ENCODE results near the gene DLK2. TPM values are rescaled to one million over a fixed set of nuclear protein-coding genes. Genes with fewer than 3 reads are reported as not detected.

Gene DLK2
- total and polyA plus RNA-seq, 4 experiments from 2014 or later, result 0.33 to 1.4 (median 0.87) TPM

GRCh38 chr6:43451348-43451747 lies 4.0 kb downstream of the DLK2 start:
- POLR2A ChIA-PET (ENCODE audit: partially characterized antibody), result interaction anchor here (1.5 kb wide), 1 partner anchor 23 kb away, joined by 3 read pairs; no protein-coding TSS in a partner anchor
- no peak overlapping the region for H3K27ac ChIP-seq (ENCODE audit: low read depth, low read length)
- DNase-seq, result no peak
- Mint-ChIP-seq H3K27me3 (peaks cover 1 to 2% of the 10 kb centered on the region in 2 donors), H3K4me1 (peaks cover 5 to 19% (median 9%) of the 10 kb centered on the region in 4 donors), H3K4me3 (no peak overlapping the region), H3K9me3 (peaks cover 0 to 2% (median 0%) of the 10 kb centered on the region in 8 donors), H3K27ac (peak overlapping the region in 1 of 7 donors; percentile 24), H3K36me3 (peaks cover 13 to 51% of the 10 kb centered on the region in 2 donors)
- H3K36me3 ChIP-seq (ENCODE audit: insufficient read depth, low read length), result peaks cover 35% of the 10 kb centered on the region
- H3K4me1 ChIP-seq (ENCODE audit: insufficient read depth, low read length), result peaks cover 15% of the 10 kb centered on the region
- intact Hi-C loops (cut with micrococcal nuclease), result loop anchor here (10.0 kb wide), 1 partner anchor 87 kb away; the partner anchor contains the start of gene ZNF318
- CTCF ChIA-PET (ENCODE audit: partially characterized antibody), result interaction anchor here (0.6 kb wide), 1 partner anchor 24 kb away, joined by 3 read pairs; the partner anchor contains the start of gene ABCC10
- H3K4me3 ChIP-seq (ENCODE audit: low read length in 2 of 2), result no peak overlapping the region
- no peaks in the 10 kb centered on the region for H3K27me3 ChIP-seq (ENCODE audit: insufficient read depth, low read length)
- H3K9me3 ChIP-seq (ENCODE audit: control insufficient read depth in 1 of 2, low read length in 2 of 2), result no peaks in the 10 kb centered on the region

- ChIA-PET POLR2A (ENCODE audit: partially characterized antibody) (interaction anchor here (1.5 kb wide), 1 partner anchor 22 kb away, joined by 3 read pairs; no protein-coding TSS in a partner anchor), CTCF (ENCODE audit: partially characterized antibody) (no interaction called here)
- Mint-ChIP-seq H3K4me1 (peaks cover 1 to 13% (median 5%) of the 10 kb centered on the region in 4 donors), H3K36me3 (peaks cover 15 to 53% of the 10 kb centered on the region in 2 donors), H3K4me3 (no peak overlapping the region), H3K27me3 (peaks cover 0 to under 1% of the 10 kb centered on the region in 2 donors), H3K27ac (no peak overlapping the region), H3K9me3 (peaks cover 0 to under 1% (median 0%) of the 10 kb centered on the region in 8 donors)
- Histone ChIP-seq H3K27ac (ENCODE audit: low read depth, low read length) (no peak overlapping the region), H3K36me3 (ENCODE audit: insufficient read depth, low read length) (peaks cover 39% of the 10 kb centered on the region), H3K9me3 (ENCODE audit: control insufficient read depth in 1 of 2, low read length in 2 of 2) (no peaks in the 10 kb centered on the region), H3K4me3 (ENCODE audit: low read length in 2 of 2) (no peak overlapping the region), H3K4me1 (ENCODE audit: insufficient read depth, low read length) (peaks cover 9% of the 10 kb centered on the region), H3K27me3 (ENCODE audit: insufficient read depth, low read length) (no peaks in the 10 kb centered on the region)
- DNase-seq, result no peak
- intact Hi-C loops (cut with micrococcal nuclease), result loop anchor here (10.0 kb wide), 1 partner anchor 86 kb away; the partner anchor contains the start of gene ZNF318
These were observed 4.6 kb downstream of the DLK2 start for GRCh38 chr6:43450699-43451131.

GRCh38 chr6:43448916-43449315 lies 6.4 kb downstream of the DLK2 start:
- H3K36me3 ChIP-seq (ENCODE audit: insufficient read depth, low read length), result peaks cover 53% of the 10 kb centered on the region
- H3K27ac Mint-ChIP-seq, result peak overlapping the region in 2 of 7 donors; percentile 65 to 90
- no peak overlapping the region for H3K4me3 Mint-ChIP-seq
- H3K27ac ChIP-seq (ENCODE audit: low read depth, low read length), result no peak overlapping the region
- no peaks in the 10 kb centered on the region for H3K4me1 ChIP-seq (ENCODE audit: insufficient read depth, low read length)
- POLR2A ChIA-PET (ENCODE audit: partially characterized antibody), result no interaction called here
- DNase-seq, result no peak
- no peaks in the 10 kb centered on the region for H3K9me3 ChIP-seq (ENCODE audit: control insufficient read depth in 1 of 2, low read length in 2 of 2)
- peaks cover 28 to 64% of the 10 kb centered on the region in 2 donors for H3K36me3 Mint-ChIP-seq
- intact Hi-C loops (cut with micrococcal nuclease), result no loop called here
- H3K9me3 Mint-ChIP-seq, result no peaks in the 10 kb centered on the region
- CTCF ChIA-PET (ENCODE audit: partially characterized antibody), result interaction anchor here (1.0 kb wide), 1 partner anchor 58 kb away, joined by 4 read pairs; no protein-coding TSS in a partner anchor
- H3K27me3 Mint-ChIP-seq, result no peaks in the 10 kb centered on the region
- H3K4me3 ChIP-seq (ENCODE audit: low read length in 2 of 2), result no peak overlapping the region
- peaks cover 0 to 4% (median 2%) of the 10 kb centered on the region in 4 donors for H3K4me1 Mint-ChIP-seq
- H3K27me3 ChIP-seq (ENCODE audit: insufficient read depth, low read length), result no peaks in the 10 kb centered on the region

- CTCF ChIA-PET (ENCODE audit: partially characterized antibody), result no interaction called here
- POLR2A ChIA-PET (ENCODE audit: partially characterized antibody), result interaction anchor here (1.5 kb wide), 1 partner anchor 37 kb away, joined by 3 read pairs; no protein-coding TSS in a partner anchor
- DNase-seq, result no peak
- no peak overlapping the region for H3K4me3 Mint-ChIP-seq
- Histone ChIP-seq H3K9me3 (ENCODE audit: control insufficient read depth in 1 of 2, low read length in 2 of 2) (no peaks in the 10 kb centered on the region), H3K36me3 (ENCODE audit: insufficient read depth, low read length) (peaks cover 65% of the 10 kb centered on the region), H3K27me3 (ENCODE audit: insufficient read depth, low read length) (no peaks in the 10 kb centered on the region), H3K4me1 (ENCODE audit: insufficient read depth, low read length) (no peaks in the 10 kb centered on the region), H3K4me3 (ENCODE audit: low read length in 2 of 2) (no peak overlapping the region), H3K27ac (ENCODE audit: low read depth, low read length) (no peak overlapping the region)
- H3K27ac Mint-ChIP-seq, result peak overlapping the region in 3 of 7 donors; percentile 37 to 77 (median 67)
- H3K9me3 Mint-ChIP-seq, result no peaks in the 10 kb centered on the region
- H3K36me3 Mint-ChIP-seq, result peaks cover 39 to 77% of the 10 kb centered on the region in 2 donors
- H3K4me1 Mint-ChIP-seq, result peaks cover 0 to 3% (median 0%) of the 10 kb centered on the region in 4 donors
- intact Hi-C loops (cut with micrococcal nuclease), result no loop called here
- H3K27me3 Mint-ChIP-seq, result no peaks in the 10 kb centered on the region
These were observed 7.7 kb downstream of the DLK2 start for GRCh38 chr6:43447604-43448003.

- POLR2A ChIA-PET (ENCODE audit: partially characterized antibody), result no interaction called here
- Mint-ChIP-seq H3K27me3 (no peaks in the 10 kb centered on the region), H3K9me3 (no peaks in the 10 kb centered on the region), H3K27ac (no peak overlapping the region), H3K4me1 (peaks cover 0 to 3% (median 0%) of the 10 kb centered on the region in 4 donors), H3K4me3 (no peak overlapping the region), H3K36me3 (peaks cover 43 to 76% of the 10 kb centered on the region in 2 donors)
- Histone ChIP-seq H3K4me3 (ENCODE audit: low read length in 2 of 2) (no peak overlapping the region), H3K36me3 (ENCODE audit: insufficient read depth, low read length) (peaks cover 73% of the 10 kb centered on the region), H3K9me3 (ENCODE audit: control insufficient read depth in 1 of 2, low read length in 2 of 2) (no peaks in the 10 kb centered on the region), H3K4me1 (ENCODE audit: insufficient read depth, low read length) (no peaks in the 10 kb centered on the region), H3K27me3 (ENCODE audit: insufficient read depth, low read length) (no peaks in the 10 kb centered on the region), H3K27ac (ENCODE audit: low read depth, low read length) (no peak overlapping the region)
- CTCF ChIA-PET (ENCODE audit: partially characterized antibody), result no interaction called here
- intact Hi-C loops (cut with micrococcal nuclease), result no loop called here
- no peak for DNase-seq
These were observed 9.8 kb downstream of the DLK2 start for GRCh38 chr6:43445576-43445975.

- ChIA-PET POLR2A (ENCODE audit: partially characterized antibody) (interaction anchor here (1.8 kb wide), 1 partner anchor 17 kb away, joined by 6 read pairs; the partner anchor contains the start of gene ABCC10), CTCF (ENCODE audit: partially characterized antibody) (interaction anchor here (1.8 to 2.4 kb wide), 2 partner anchors 8 to 10 kb away, joined by 5 to 8 read pairs; partner anchors contain the start of gene DLK2)
- DNase-seq, result no peak
- no peaks in the 10 kb centered on the region for H3K4me1 ChIP-seq (ENCODE audit: insufficient read depth, low read length)
- H3K9me3 ChIP-seq (ENCODE audit: control insufficient read depth in 1 of 2, low read length in 2 of 2), result no peaks in the 10 kb centered on the region
- no peaks in the 10 kb centered on the region for H3K27me3 Mint-ChIP-seq
- no peaks in the 10 kb centered on the region for H3K27me3 ChIP-seq (ENCODE audit: insufficient read depth, low read length)
- intact Hi-C loops (cut with micrococcal nuclease), result no loop called here
- H3K27ac Mint-ChIP-seq, result peak overlapping the region in 1 of 7 donors; percentile 29
- H3K9me3 Mint-ChIP-seq, result no peaks in the 10 kb centered on the region
- H3K36me3 Mint-ChIP-seq, result peaks cover 43 to 69% of the 10 kb centered on the region in 2 donors
- peaks cover 63% of the 10 kb centered on the region for H3K36me3 ChIP-seq (ENCODE audit: insufficient read depth, low read length)
- H3K27ac ChIP-seq (ENCODE audit: low read depth, low read length), result no peak overlapping the region
- no peak overlapping the region for H3K4me3 ChIP-seq (ENCODE audit: low read length in 2 of 2)
- H3K4me3 Mint-ChIP-seq, result no peak overlapping the region
- H3K4me1 Mint-ChIP-seq, result peaks cover 0 to 3% (median 0%) of the 10 kb centered on the region in 4 donors
These were observed 10.8 kb downstream of the DLK2 start for GRCh38 chr6:43444582-43444981.

- Mint-ChIP-seq H3K27ac (no peak overlapping the region), H3K4me3 (no peak overlapping the region), H3K36me3 (peaks cover 43 to 63% of the 10 kb centered on the region in 2 donors), H3K27me3 (no peaks in the 10 kb centered on the region), H3K4me1 (peaks cover 0 to 3% (median 0%) of the 10 kb centered on the region in 4 donors), H3K9me3 (no peaks in the 10 kb centered on the region)
- Histone ChIP-seq H3K9me3 (ENCODE audit: control insufficient read depth in 1 of 2, low read length in 2 of 2) (no peaks in the 10 kb centered on the region), H3K4me3 (ENCODE audit: low read length in 2 of 2) (no peak overlapping the region), H3K36me3 (ENCODE audit: insufficient read depth, low read length) (peaks cover 59% of the 10 kb centered on the region), H3K4me1 (ENCODE audit: insufficient read depth, low read length) (no peaks in the 10 kb centered on the region), H3K27me3 (ENCODE audit: insufficient read depth, low read length) (no peaks in the 10 kb centered on the region), H3K27ac (ENCODE audit: low read depth, low read length) (no peak overlapping the region)
- no peak for DNase-seq
- CTCF ChIA-PET (ENCODE audit: partially characterized antibody), result interaction anchor here (1.1 to 2.4 kb wide), 3 partner anchors 9 to 62 kb away, joined by 5 to 8 read pairs (median 6); partner anchors contain the start of gene DLK2
- POLR2A ChIA-PET (ENCODE audit: partially characterized antibody), result interaction anchor here (1.8 kb wide), 1 partner anchor 16 kb away, joined by 6 read pairs; the partner anchor contains the start of gene ABCC10
- intact Hi-C loops (cut with micrococcal nuclease), result no loop called here
These were observed 11.3 kb downstream of the DLK2 start for GRCh38 chr6:43444036-43444435.
